GM21447 (cell line): ENCODE data around the gene SH2D3A.

ENCODE experiments used
- ATAC-seq: cut with Tn5 transposase; IDR thresholded peaks from one replicate; pipeline ENCODE4 v1.9.1; 2021; ENCODE audit not compliant: unreplicated experiment

SH2D3A gene

GRCh38 chr19:6738787-6739389 lies 28.3 kb downstream of the SH2D3A start:
- ATAC-seq, result no peak

DNA sequence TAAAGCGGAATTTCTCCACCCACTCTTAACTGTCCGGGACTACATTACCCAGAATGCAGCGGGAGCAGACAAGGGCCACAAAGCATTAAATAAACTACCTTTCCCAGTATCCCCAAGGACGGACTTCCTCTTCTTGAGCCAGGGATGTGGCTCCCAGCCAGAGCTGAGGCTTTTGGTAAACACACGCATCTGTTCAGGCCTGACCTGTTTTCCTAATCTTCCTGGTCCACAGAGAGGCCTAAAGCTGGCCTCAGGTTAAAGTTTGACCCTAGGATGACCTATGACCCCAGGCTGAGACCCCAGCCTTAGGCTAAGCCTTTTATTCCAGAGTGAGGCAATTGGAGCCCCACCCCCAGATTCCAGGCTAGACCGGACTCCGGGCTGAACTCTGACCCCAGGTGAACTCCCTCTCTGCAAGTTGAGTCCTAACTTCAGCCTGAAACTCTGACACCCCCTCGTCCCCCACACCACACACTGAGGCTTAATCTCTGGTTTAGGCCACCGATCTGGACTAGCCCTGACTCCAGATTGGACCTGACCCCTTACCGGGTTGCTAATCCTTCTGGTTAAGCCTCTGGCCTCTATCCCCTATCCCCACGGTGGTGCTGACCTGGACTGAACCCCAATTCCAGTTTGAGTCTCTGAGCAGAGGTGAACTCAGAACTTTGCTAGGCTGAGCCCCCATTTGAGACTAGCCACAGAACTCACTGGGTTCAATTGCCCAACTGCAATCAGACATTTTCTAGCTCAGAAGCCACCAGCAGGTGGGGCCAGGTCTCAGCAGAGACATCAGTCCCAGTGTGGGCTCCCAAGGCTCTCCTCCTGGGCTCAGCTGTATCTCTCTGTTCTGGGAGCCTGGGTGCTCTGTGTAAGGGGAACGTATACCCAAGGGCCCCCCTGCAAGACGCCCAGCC lies 29.1 kb downstream of the SH2D3A start:
- ATAC-seq, result no peak

- ATAC-seq, result peak; percentile 56
Observed at GRCh38 chr19:6737284-6737872, 29.9 kb downstream of the SH2D3A start, which contains the start of gene GPR108. GPR108 (minus strand) TSS chr19:6737580; CDS start chr19:6737576, 4 bp downstream.

DNA sequence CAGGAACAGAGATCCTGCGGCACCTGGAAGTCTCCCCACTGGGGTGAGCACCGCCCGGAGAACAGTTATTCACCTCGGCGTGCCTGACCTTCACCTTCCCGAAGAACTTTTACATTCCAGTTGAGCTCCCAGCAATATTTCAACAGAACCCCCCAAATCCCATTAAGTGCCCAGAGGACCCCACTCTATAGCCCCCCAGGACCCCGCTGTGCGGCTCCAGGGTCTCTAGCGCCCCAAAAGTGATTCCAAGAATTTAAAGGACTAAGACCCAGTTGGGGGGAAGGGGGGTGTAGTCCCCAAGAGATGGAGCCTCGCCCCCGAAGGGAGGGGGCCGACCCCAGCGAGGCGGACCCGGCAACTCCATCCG lies 30.3 kb downstream of the SH2D3A start:
- ATAC-seq, result no peak

GRCh38 chr19:6736169-6736916 lies 30.9 kb downstream of the SH2D3A start:
- ATAC-seq, result no peak

- ATAC-seq, result no peak
Observed at GRCh38 chr19:6735181-6735911, 31.9 kb downstream of the SH2D3A start.

GRCh38 chr19:6734096-6734696 lies 33.0 kb downstream of the SH2D3A start:
- ATAC-seq, result no peak

DNA sequence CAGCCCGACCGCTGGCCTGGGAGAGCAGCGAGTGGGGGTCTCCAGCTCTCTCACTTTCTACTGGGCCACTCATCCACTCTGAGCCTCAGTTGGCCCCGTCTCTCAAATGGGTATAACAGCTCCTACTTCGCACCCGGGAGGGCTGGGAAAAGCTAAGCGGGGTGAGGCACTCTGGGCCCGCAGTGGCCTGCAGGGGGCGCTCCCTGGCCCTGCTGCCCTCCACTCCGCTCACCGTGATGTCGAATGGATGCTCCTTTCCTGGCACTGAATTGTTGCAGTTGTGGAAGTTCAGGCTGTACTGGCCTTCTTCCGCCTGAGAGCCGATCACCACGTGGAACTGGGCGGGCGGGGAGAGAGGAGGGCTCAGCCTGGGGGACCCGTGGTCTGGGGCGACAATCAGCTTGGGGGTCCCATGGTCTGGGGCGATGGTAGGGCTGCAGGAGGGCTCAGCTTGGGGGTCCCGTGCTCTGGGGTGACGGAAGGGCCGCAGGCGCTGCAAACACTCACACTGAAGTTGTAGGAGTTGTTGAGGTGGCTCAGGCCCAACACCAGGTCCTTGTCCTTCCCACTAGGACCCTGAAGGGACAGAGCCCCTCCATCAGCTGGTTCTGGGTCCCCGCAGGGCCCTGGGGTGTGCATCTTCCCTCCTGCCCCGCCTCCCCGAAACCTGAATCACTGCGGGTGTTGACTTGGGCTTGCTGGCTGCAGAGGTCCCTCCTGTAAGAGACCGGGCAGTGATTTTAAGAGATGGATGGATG lies 33.7 kb downstream of the SH2D3A start:
- no peak for ATAC-seq

GRCh38 chr19:6732803-6733337 lies 34.4 kb downstream of the SH2D3A start:
- ATAC-seq, result no peak

DNA sequence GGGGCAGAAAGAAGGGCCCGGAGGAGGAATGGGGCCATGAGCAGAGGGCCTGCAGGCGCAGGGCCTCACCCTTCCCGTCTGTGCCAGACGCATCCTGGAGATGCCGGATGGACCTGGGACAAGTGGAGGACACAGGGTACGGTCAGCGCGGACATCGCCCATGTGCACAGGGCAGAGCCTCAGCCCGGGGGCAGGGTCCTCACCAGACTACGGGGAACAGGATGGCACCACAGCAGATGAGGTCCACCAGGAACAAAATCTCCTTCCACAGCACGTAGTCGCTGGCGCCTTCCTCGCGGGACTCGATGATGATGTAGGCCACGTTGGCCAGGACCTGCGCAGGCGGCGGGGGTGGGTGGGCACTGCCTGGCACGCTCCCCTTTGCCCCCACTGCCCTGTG lies 35.4 kb downstream of the SH2D3A start:
- no peak for ATAC-seq

GRCh38 chr19:6730941-6731670 lies 36.1 kb downstream of the SH2D3A start:
- ATAC-seq, result no peak

DNA sequence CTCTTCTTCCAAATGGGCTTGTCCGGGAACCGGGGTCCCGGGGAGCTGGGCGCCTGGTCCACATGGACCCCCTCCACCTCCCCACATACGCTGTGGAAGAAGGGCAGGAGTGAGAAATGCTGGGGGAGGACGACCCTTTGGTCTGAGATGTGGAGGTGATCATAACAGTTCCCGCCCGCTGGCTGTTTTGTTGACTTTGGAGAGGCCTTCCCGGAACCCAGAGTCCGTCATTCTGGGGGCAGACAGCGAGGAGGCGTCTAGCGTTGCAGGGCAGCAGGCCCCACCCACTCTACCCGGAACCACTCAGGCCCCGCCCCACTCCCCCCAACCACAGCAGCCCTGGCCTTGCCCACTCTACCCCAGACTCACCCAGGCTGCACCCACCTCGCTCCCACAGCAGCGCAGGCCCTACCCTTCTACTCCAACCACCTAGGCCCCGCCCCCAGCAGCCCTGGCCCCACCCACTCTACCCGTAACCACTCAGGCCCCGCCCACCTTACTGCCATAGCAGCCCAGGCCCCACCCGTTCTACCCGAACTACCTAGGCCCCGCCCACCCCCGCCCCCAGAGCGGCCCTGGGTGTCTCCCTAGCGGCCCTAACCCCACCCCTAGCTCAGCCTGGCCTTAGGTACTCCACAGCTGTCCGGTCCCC lies 37.0 kb downstream of the SH2D3A start:
- ATAC-seq, result no peak

- no peak for ATAC-seq
Observed at GRCh38 chr19:6729573-6730152, 37.6 kb downstream of the SH2D3A start.

- ATAC-seq, result no peak
Observed at GRCh38 chr19:6728346-6728745, 38.9 kb downstream of the SH2D3A start.

GRCh38 chr19:6725513-6726231 lies 41.6 kb downstream of the SH2D3A start:
- no peak for ATAC-seq

- no peak for ATAC-seq
Observed at GRCh38 chr19:6724631-6725492, 42.4 kb downstream of the SH2D3A start.
